Skin epidermis (tissue), 12 donors: ENCODE data around the gene MED14.

Source experiments
- H3K27ac ChIP-seq, 21 experiments: fragments of 200-600 bp; sonication (generic) in 11 of 21; one replicate each; pipeline ENCODE4 v1.5.0; 2020; ENCODE audit warnings: mild to moderate bottlenecking in 3 of 21, inconsistent platforms in 2 of 21, moderate library complexity in 2 of 21
- H3K4me3 ChIP-seq, 7 experiments: fragments of 200-600 bp; sonication (generic) in 2 of 7; one replicate each; pipeline ENCODE4 v1.5.0; 2020; ENCODE audit warnings: inconsistent platforms in 2 of 7, mild to moderate bottlenecking in 2 of 7, moderate library complexity in 1 of 7

MED14 gene

DNA sequence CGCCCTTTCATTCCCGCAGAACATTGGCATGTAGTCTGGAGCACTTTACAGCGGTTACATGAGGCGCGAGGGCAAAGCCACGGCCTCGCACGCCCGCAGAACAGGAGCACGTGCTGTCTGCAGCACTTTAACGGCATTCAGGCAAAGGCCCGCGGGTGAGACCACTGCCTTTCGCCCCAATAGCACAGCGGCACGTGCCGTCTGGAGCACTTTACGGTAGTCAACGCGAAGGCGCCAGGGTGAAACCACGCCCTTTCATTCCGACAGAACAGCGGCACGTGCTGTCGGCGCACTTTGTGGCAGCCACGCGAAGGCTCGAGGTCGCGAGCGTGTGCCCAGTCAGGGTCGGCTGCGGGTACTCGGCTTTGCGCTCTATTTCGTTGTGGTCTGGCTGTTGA, 112.2 kb downstream of the MED14 start, which contains the start of gene MPC1L:
MPC1L (plus strand) TSS at position 290 of the 398 bp plus-strand sequence. CDS start 138 bp downstream, outside the sequence.
- no peak within 1 kb of the TSS for H3K4me3 ChIP-seq
- H3K27ac ChIP-seq, result no peak within 1 kb of the TSS

GRCh38 chrX:40622479-40623138, 112.7 kb downstream of the MED14 start:
- Histone ChIP-seq H3K4me3 (no peak overlapping the region), H3K27ac (no peak overlapping the region)

GRCh38 chrX:40617566-40617965, 117.8 kb downstream of the MED14 start:
- Histone ChIP-seq H3K27ac (no peak overlapping the region), H3K4me3 (no peak overlapping the region)

DNA sequence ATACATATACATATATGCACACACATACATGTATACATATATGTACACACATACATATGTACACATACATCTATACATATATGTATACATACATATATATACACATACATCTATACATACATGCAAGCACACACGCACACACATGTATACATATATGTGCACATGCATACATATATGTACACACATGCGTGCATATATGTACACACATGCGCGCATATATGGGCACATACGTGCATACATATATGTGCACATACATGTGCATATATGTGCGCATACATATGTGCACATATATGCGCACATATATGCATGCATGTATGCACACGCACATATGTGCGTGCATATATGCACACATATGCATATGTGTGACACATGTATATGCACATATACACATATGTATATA, 119.4 kb downstream of the MED14 start:
- Histone ChIP-seq H3K27ac (no peak overlapping the region), H3K4me3 (no peak overlapping the region)

GRCh38 chrX:40612511-40612910, 122.8 kb downstream of the MED14 start:
- Histone ChIP-seq H3K27ac (no peak overlapping the region), H3K4me3 (no peak overlapping the region)

DNA sequence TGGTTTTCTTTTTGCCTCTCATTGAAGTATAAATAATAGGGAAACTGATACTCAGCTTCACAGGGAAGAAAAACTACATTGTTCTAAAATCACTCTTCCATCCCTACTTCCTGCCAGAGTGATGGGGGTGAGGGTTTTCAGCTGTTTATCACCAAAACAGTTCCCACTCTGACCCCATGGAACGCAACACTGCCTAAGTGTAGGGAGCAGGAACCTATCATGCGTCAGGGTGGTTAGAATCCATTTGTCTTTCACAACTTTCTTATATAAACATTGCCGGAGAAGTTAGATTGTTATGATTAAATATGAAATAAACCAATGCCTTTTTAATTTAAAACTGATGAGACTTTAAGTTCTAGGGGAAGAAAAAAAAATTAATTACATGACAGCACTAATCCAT, 128.0 kb downstream of the MED14 start:
- no peak overlapping the region for H3K4me3 ChIP-seq
- H3K27ac ChIP-seq, result no peak overlapping the region

DNA sequence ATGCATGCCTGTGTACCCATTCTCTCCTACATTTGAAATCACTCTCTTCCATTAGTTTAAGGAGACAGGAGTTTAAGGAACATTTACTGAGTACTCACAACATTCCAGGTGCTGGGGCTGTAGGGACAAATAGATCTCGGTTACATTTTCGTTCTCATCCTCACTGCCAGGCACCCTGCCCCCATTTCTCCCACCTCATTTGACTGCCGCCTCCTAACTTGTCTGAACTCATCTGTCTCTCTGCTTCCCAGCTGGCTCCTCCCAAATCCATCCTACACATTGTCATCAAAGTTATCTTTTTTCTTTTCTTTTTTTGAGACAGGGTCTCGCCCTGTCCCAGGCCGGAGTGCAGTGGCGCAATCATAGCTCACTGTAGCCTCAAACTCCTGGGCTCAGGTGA, 131.9 kb downstream of the MED14 start:
- Histone ChIP-seq H3K4me3 (no peak overlapping the region), H3K27ac (no peak overlapping the region)
